Fibroblast of skin of scalp (primary cell): Measurements from ENCODE around the gene CENPX.

ENCODE experiments used
- DNase-seq: peaks from one replicate; pipeline ENCODE4 v3.0.0-alpha.2; 2013

The CENPX gene

DNA sequence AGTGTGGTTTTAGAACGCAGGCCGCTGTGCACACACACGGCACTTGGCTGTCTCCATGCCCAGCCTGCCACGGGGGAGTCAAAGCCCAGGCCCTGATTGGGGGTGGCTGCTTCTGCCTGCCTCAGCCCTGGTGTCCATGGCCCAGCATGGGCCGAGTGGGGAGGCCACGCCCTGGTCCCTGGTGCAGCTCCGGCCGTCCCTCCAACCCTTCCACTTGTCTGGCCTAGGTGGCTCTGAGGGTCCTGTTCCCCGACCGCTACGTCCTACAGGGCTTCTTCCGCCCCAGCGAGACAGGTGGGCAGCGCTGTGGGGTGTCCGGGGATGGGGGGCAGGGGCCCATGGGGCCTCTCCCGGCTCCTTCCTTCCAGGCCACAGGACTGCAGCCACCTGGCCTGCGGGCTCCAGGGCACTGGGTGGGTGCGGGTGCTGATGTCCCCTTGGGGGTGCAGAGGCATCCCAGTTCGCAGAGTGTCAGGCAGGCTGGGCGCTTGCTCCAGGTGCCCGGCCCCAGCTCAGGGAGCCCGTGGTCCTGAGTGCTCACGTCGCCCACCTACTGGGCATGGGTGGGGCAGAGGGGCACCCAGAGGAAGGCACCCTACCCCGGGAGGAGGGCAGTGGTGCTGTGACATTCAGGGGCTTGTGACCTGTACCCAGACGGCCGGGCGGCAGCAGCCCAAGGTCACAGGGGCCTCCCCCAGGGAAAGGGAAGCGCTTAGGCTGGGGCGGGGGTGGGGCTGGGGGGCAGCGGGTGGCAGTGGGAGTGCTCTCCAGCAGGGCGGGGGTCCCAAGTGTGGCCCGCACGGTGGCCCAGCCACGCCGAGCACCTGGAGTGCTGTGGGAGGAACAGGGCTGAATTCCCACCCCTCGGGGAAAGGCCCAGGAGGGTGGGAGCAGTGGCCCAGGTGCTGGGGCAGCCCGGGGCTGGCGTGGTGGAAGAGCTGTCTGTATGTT lies 11.8 kb downstream of the CENPX start:
- DNase-seq, result no peak

DNA sequence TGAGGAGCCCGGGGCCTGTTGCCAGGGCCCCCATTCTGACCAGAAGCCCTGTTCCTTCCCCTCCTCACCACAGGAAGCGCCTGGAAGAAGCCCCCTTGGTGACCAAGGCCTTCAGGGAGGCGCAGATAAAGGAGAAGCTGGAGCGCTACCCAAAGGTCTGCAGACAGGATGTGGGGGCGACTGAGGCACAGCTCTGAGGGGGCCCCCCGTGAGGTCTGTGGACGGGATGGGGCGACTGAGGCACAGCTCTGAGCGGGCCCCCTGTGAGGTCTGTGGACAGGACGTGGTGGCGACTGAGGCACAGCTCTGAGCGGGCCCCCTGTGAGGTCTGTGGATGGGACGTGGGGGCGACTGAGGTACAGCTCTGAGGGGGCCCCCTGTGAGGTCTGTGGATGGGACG lies 13.3 kb downstream of the CENPX start:
- no peak for DNase-seq

GRCh38 chr17:82008941-82009405 lies 13.7 kb downstream of the CENPX start:
- DNase-seq, result no peak

- DNase-seq, result no peak
Measured at GRCh38 chr17:82008258-82008940, 14.3 kb downstream of the CENPX start.

DNA sequence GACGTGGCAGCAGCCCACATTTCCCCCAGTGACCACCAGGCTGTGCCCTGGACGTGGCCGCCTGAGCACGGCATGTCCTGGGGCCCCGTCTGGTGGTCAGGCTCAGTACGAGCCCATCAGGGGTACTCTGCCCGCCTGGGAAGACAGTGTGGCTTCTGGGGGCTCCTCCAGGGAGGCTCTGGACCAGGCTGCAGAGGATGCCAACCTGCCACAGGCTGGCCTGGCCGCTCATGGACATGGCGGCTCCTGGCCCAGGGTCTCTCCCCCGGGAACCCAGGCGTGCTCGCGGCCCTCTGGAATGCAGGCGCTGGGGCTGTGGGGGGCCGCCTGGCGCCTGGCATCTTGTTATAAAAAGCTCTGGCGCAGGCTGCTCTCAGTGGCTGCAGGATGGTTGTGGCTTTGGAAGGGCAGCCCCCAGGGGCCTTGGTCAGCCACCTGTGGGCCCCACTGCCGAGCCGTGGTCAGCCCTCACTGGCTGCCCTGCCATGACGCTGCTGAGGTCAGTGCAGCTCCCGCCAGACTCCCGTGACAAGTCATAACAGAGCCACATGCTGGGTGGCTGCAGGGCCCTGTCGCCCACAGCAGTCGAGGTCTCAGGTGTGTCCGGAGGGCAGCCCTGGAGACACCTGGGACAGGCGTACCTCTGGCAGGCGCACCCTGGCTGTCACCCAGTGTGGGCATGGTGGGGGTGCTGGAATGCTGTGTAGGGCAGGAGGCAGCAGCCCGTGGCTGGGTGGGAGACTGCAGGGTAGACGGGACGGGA lies 15.0 kb downstream of the CENPX start:
- no peak for DNase-seq

GRCh38 chr17:82007228-82007494 lies 15.5 kb downstream of the CENPX start:
- DNase-seq, result no peak

DNA sequence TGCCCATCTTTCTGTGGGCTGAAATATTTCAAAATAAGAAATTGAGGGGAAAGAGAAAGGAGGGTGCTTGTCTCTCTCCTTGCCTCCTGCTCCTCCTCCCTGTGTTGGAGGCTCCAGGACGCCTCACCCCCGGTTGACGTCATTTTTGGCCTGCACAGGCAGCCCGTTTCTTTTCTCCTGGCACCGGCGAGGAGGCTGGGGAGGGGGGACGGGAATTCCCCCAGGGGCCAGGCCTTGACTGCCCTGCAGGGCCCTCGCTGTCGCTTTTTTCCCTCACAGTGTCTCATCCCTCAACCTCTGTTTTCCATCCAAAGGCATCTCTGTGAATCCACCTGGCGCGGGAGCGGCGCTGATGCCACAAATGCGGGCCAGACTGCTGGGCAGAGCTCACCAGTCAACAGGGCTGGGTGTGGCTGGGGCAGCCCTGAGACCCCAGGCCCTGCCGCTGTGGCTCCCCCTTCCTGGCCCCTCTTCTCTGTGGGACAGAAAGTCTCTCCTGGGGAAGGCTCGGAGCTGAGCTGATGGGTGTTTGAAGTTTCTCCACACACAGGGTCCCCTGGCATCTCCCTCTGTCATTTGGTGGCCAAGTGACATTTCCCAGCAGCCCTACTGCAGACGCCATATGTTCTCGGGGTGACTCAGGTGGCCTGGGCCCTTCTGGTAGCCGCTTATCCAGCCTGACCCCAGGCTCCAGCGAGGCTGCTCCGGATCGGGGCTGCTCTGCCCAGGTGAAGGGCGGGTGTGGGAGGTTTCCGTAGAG lies 16.0 kb downstream of the CENPX start:
- DNase-seq, result peak; percentile 36

DNA sequence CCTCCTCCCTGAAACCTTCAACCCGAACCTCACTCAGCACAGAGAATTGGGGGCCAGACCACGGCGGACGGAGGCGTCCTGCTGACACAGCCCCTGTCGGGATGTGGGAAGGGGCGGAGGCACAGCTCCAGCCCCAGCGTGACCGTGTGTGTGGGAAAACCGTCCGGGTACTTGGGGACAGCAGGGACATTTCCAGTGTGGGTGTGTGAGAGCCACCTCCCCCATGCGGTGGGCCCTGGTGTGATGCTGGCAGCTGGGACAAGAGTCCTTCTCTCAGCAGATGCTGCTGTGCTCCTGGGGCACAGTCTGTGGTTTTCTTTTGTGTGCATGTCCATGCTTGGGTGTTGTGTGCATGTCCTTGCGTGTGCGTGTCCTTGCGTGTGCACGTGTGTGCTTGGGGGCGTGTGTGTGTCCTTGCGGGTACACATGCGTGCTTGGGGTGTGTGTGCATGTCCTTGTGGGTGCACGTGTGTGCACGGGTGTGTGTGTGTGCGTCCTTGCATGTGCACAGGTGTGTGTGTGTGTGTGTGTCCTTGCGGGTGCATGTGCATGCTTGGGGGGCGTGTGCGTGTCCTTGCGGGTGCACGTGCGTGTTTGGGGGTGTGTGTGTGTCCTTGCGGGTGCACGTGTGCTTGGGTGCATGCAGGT lies 16.9 kb downstream of the CENPX start:
- DNase-seq, result no peak

GRCh38 chr17:82004517-82005455 lies 17.9 kb downstream of the CENPX start:
- DNase-seq, result no peak

- DNase-seq, result peak; percentile 97
Measured at GRCh38 chr17:82003411-82004381, 19.0 kb downstream of the CENPX start.

DNA sequence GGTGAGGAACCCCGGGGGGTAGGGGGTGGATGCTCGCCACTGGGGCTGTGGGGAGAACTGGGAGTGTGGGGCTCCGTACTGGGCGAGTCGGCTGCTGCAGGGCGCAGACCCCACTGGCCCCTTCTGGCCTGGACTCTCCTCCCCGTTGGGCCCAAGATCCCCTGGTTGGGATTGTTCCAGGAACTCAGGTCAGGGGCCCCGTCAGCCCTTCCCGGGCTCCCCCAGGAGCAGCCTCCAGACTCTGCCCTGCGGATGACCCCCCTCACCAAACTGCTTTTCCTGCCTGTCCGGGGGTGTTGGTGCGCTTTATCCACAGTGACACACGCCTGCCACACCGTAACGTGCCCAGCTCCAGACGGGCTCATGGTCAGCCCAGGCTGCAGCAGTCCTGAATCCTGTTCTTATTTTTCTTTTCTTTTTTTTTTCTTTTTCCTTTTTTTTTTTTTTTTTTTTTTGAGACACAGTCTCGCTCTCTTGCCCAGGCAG lies 21.1 kb downstream of the CENPX start:
- DNase-seq, result no peak

GRCh38 chr17:82000803-82001570 lies 21.7 kb downstream of the CENPX start:
- no peak for DNase-seq

GRCh38 chr17:81999976-82000802 lies 22.5 kb downstream of the CENPX start:
- no peak for DNase-seq

DNA sequence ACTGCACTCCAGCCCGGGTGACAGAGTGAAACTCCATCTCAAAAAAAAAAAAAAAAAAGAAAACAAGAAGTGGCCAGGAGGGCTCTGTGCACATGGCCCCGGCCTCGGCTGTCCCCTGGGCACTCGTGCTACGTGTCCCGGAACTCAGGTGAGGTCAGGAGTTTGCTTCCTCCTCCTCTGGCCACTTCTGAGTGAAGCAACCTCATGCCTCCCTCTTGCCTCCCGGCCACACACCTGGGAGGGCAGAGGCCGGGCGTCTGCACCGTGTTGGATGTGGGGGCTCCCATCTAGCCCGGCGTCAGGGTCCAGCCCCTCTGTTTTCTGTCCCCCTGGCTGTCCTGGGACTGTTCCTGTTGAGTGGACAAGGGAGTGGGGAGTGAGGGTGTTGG lies 23.1 kb downstream of the CENPX start:
- DNase-seq, result no peak

DNA sequence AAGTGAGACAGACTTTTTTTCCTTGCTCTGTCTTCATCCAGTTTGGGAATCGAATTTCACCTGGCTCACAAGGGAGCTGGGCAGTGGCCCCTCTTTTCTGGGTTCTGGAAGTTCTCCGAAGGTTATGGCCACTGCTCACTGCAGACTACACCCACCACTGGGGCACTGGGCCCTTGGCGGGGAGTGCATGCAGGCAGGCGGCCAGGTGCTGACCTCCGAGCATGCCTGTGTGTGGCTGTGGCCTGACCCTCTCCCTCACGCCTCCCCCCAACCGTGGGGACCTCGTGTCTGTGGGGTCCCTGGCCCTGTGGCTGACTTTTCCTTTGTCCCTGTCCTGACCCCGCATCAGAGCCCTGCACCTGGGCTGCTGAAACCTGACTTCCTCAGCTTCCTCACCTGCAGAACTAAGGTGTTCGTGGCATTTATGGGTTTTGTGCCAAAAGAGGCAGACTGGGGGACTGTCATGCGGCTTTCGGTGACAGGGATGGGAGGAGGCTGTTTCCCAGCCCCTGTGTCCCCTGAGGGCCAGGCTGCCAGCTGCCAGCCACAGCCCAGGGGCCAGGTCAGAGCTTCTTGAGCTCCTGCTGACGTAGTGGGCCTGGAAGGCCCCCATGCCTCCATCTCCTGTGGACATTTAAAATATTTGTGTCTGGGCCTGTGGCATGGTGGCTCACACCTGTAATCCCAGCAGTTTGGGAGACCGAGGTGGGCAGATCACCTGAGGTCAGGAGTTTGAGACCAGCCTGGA lies 23.8 kb downstream of the CENPX start:
- no peak for DNase-seq

DNA sequence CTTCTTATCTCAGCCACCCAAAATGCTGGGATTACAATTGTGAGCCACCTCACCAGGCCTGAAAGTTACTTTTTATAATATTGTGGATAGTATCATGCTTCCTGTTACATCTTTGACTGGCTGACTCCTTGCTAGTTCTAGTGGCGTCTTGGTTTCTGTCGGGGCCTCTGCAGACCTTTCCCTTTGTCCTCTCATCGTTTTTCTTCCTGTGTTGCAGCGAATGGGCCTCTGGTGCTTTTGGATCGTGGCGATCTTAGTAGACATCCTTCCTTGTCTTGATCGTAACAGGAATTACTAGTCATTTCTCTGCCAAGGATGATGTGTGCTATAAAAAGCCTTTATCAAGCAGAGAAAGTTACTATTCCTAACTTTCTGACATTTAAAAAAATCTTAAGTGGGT lies 24.5 kb downstream of the CENPX start:
- DNase-seq, result no peak
